ENCODE data around the gene ITGA2B. TPM values are rescaled to one million over a fixed set of nuclear protein-coding genes. Genes with fewer than 3 reads are reported as not detected.

The ITGA2B gene
- total RNA-seq, 1 experiment from 2014 or later = 8.3 TPM

DNA sequence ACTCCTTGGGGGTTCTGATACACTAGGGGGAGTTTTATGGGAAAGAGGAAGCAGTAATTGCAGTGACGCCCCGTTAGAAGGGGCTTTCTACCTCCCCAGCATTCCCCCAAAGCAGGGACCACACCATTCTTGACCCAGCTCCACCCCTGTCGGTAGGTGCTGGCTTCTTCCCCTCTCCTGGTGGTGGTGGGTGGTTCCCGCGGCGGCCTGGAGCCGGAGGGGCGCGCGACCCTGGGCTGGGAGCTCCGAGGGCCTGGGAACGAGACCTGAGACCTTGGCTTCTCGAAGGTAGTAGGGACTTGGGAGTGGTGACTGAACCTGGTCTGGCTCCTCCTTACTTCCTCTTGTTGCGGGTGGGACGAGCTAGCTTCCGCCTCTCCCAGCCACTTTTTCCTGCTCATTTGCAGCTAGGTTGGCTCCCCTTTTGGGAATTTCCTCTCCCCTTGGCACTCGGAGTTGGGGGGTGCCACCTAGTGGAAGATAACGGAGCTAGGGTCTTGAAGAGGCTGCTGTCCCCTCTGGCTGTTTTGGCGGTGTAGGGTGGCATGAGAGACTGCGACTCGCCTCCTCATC is 43.9 kb downstream of the ITGA2B start:
- Histone ChIP-seq H4K8ac (replicated peaks; ENCODE audit: insufficient read length, low read depth, low read length) (no peak overlapping the region), H4K91ac (ENCODE audit: insufficient read length, low read depth, low read length) (no peak overlapping the region), H3K27me3 (ENCODE audit: insufficient read depth, low read length) (no peaks in the 10 kb centered on the region), H2BK15ac (ENCODE audit: low read depth, low read length) (no peak overlapping the region), H3K4ac (ENCODE audit: low read depth, low read length) (no peak overlapping the region), H3K14ac (ENCODE audit: insufficient read depth, low read length) (no peak overlapping the region), H3K4me1 (ENCODE audit: insufficient read depth, low read length) (no peaks in the 10 kb centered on the region), H2BK120ac (ENCODE audit: low read depth, low read length, poor library complexity, severe bottlenecking) (no peak overlapping the region), H2BK12ac (ENCODE audit: insufficient read length, low read depth, low read length) (no peak overlapping the region), H2AK5ac (ENCODE audit: insufficient read length, low read length) (no peak overlapping the region), H3K23me2 (ENCODE audit: insufficient read length, low read depth, low read length, poor library complexity, severe bottlenecking) (peaks cover 5% of the 10 kb centered on the region), H3K79me1 (ENCODE audit: insufficient read depth, low read depth, low read length, poor library complexity, severe bottlenecking) (no peaks in the 10 kb centered on the region), H3K79me2 (ENCODE audit: insufficient read depth, low read length) (no peaks in the 10 kb centered on the region), H2BK20ac (ENCODE audit: low read depth, low read length, poor library complexity, severe bottlenecking) (no peak overlapping the region), H3T11ph (ENCODE audit: low read length) (no peak overlapping the region), H3K18ac (ENCODE audit: insufficient read length, low read depth, low read length) (no peak overlapping the region), H3K4me2 (ENCODE audit: insufficient read depth, insufficient read length, low read length) (peak overlapping the region; percentile 89), H3K9me3 (ENCODE audit: control insufficient read depth, low read depth, low read length) (no peaks in the 10 kb centered on the region), H3K23ac (ENCODE audit: insufficient read length, low read depth, low read length) (no peak overlapping the region), H2BK5ac (ENCODE audit: insufficient read length, low read length) (no peak overlapping the region), H3K27ac (ENCODE audit: insufficient read length, low read depth, low read length) (no peak overlapping the region), H3K56ac (ENCODE audit: insufficient read length, low read depth, low read length) (no peak overlapping the region), H3K9ac (ENCODE audit: extremely low read depth, insufficient read length, low read length) (peak overlapping the region; percentile 25), H4K20me1 (ENCODE audit: control insufficient read depth, insufficient read depth, insufficient read length) (no peaks in the 10 kb centered on the region), H2AFZ (ENCODE audit: low read length) (no peak overlapping the region), H4K5ac (ENCODE audit: insufficient read length, low read depth, low read length) (no peak overlapping the region)
- peak; percentile 88 for DNase-seq
- H3K9me3 Mint-ChIP-seq = no peaks in the 10 kb centered on the region
- H3K27me3 Mint-ChIP-seq (ENCODE audit: low read depth) = peaks cover 30% of the 10 kb centered on the region
- peaks cover 8% of the 10 kb centered on the region in 2 experiments for H3K4me1 Mint-ChIP-seq
- H3K36me3 Mint-ChIP-seq (ENCODE audit: insufficient read depth in 1 of 3, low read depth in 3 of 3) = peaks cover 0 to 3% (median 0%) of the 10 kb centered on the region in 3 experiments; a peak in 1 of 7 replicates
- TF ChIP-seq, protein P1, sequence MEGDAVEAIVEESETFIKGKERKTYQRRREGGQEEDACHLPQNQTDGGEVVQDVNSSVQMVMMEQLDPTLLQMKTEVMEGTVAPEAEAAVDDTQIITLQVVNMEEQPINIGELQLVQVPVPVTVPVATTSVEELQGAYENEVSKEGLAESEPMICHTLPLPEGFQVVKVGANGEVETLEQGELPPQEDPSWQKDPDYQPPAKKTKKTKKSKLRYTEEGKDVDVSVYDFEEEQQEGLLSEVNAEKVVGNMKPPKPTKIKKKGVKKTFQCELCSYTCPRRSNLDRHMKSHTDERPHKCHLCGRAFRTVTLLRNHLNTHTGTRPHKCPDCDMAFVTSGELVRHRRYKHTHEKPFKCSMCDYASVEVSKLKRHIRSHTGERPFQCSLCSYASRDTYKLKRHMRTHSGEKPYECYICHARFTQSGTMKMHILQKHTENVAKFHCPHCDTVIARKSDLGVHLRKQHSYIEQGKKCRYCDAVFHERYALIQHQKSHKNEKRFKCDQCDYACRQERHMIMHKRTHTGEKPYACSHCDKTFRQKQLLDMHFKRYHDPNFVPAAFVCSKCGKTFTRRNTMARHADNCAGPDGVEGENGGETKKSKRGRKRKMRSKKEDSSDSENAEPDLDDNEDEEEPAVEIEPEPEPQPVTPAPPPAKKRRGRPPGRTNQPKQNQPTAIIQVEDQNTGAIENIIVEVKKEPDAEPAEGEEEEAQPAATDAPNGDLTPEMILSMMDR (conservative IDR thresholded peaks at IDR 0.05) = peak; percentile 74
- no CpG with 5 or more reads among the region's 21 CpGs for WGBS (ENCODE audit: extremely low coverage, insufficient read length, low lambda C conversion rate)
- peak overlapping the region; percentile 82 to 94 for H3K4me3 Mint-ChIP-seq
- peak overlapping the region; percentile 73 to 85 (median 85); a peak in 6 of 7 replicates for H3K27ac Mint-ChIP-seq

Measured in H9 (cell line).